Small intestine (tissue), 7 donors: ENCODE results near the gene CHIT1. TPM values are rescaled to one million over a fixed set of nuclear protein-coding genes. Genes with fewer than 3 reads are reported as not detected.

Source experiments
- DNase-seq, 2 donors: peaks; one replicate each; pipeline versions ENCODE4 v3.0.0 to v3.0.0-alpha.2; 2013
- FAIRE-seq: peaks from 2 replicates; lab custom pipeline; 2012; peaks lifted over from hg19 to GRCh38; lab: Jason Lieb, UNC
- H3K27ac ChIP-seq, 3 donors: one replicate each; pipeline ENCODE4 v1.5.1; 2013; ENCODE audit warnings: low read length in 2 of 3, mild to moderate bottlenecking in 2 of 3, control low read depth in 1 of 3, inconsistent platforms in 1 of 3, low read depth in 1 of 3, moderate library complexity in 1 of 3
- H3K27me3 ChIP-seq, 3 donors: one replicate each; pipeline ENCODE4 v1.6.1; 2013; ENCODE audit warnings: low read length in 3 of 3, inconsistent platforms in 1 of 3; ENCODE audit not compliant: control insufficient read depth in 3 of 3, insufficient read depth in 3 of 3
- H3K36me3 ChIP-seq, 3 donors: one replicate each; pipeline ENCODE4 v1.6.1; 2013; ENCODE audit warnings: low read length in 3 of 3, inconsistent platforms in 1 of 3, low read depth in 1 of 3, mild to moderate bottlenecking in 1 of 3, moderate library complexity in 1 of 3; ENCODE audit not compliant: control insufficient read depth in 3 of 3, insufficient read depth in 2 of 3
- H3K4me1 ChIP-seq, 3 donors: one replicate each; pipeline ENCODE4 v1.6.1; 2013; ENCODE audit warnings: low read length in 2 of 3, inconsistent platforms in 1 of 3, low read depth in 1 of 3, mild to moderate bottlenecking in 1 of 3, moderate library complexity in 1 of 3; ENCODE audit not compliant: control insufficient read depth in 3 of 3, insufficient read depth in 2 of 3
- H3K4me3 ChIP-seq, 3 donors: one replicate each; pipeline ENCODE4 v1.5.1; 2013; ENCODE audit warnings: low read length in 3 of 3, control low read depth in 1 of 3, inconsistent platforms in 1 of 3, low read depth in 1 of 3, mild to moderate bottlenecking in 1 of 3, moderate library complexity in 1 of 3
- H3K9me3 ChIP-seq, 2 donors: one replicate each; pipeline ENCODE4 v1.6.1; 2013; ENCODE audit warnings: low read depth in 1 of 2, low read length in 1 of 2; ENCODE audit not compliant: control insufficient read depth in 2 of 2, insufficient read depth in 1 of 2
- WGBS, 3 donors: extraction: QIAGEN DNeasy Blood & Tissue Kit; methylation state at CpG; one replicate each; pipeline ENCODE4 v1.1.7; 2013; 5-methylcytosine and 5-hydroxymethylcytosine counted together
- polyA plus RNA-seq, 4 donors: library from polyadenylated mRNA; stranded (reverse) in 3 of 4; unstranded in 1 of 4; fragments of 200-250 nt in 3 of 4; fragments of 120-200 nt in 1 of 4; gene quantifications; one replicate each; pipeline versions ENCODE4 v1.2.1 to v1.2.3, GENCODE V29; 2013
- donor health status: healthy with polysubstance abuse.
- donor health status: control.
- donor health status: control.
- donor health status: Bipolar disorder and iron deficiency.
- donor health status: healthy.

The CHIT1 gene
- polyA plus RNA-seq, 4 donors = 0.07 to 0.43 TPM; not detected in 2

GRCh38 chr1:203217139-203217655, 12.3 kb downstream of the CHIT1 start:
- Histone ChIP-seq H3K27ac (no peak overlapping the region), H3K4me3 (no peak overlapping the region), H3K9me3 (no peaks in the 10 kb centered on the region), H3K36me3 (no peaks in the 10 kb centered on the region), H3K4me1 (no peaks in the 10 kb centered on the region), H3K27me3 (peaks cover 0 to 6% (median 2%) of the 10 kb centered on the region in 3 donors)
- WGBS, 3 donors = 26 to 38% (median 34%) methylated on average over 6 of the region's 6 CpGs
- FAIRE-seq (no peak), DNase-seq (peak in 1 of 2 donors; percentile 51)

- no peaks in the 10 kb centered on the region for H3K4me1 ChIP-seq
- WGBS, 3 donors = 35 to 37% (median 35%) methylated on average over 19 of the region's 19 CpGs
- no peaks in the 10 kb centered on the region for H3K9me3 ChIP-seq
- no peaks in the 10 kb centered on the region for H3K36me3 ChIP-seq
- FAIRE-seq (no peak), DNase-seq (peak; percentile 61 to 80)
- no peak overlapping the region for H3K27ac ChIP-seq
- H3K4me3 ChIP-seq = no peak overlapping the region
- H3K27me3 ChIP-seq = peaks cover 0 to 6% (median 2%) of the 10 kb centered on the region in 3 donors
These were observed 13.0 kb downstream of the CHIT1 start for GRCh38 chr1:203216274-203217138.

- DNase-seq = no peak
- no peak for FAIRE-seq
- no peaks in the 10 kb centered on the region for H3K9me3 ChIP-seq
- H3K36me3 ChIP-seq = no peaks in the 10 kb centered on the region
- 54 to 66% (median 56%) methylated on average over 9 of the region's 9 CpGs for WGBS, 3 donors
- no peaks in the 10 kb centered on the region for H3K4me1 ChIP-seq
- H3K4me3 ChIP-seq = no peak overlapping the region
- H3K27me3 ChIP-seq = peaks cover 0 to 6% (median 2%) of the 10 kb centered on the region in 3 donors
- H3K27ac ChIP-seq = no peak overlapping the region
These were observed 13.9 kb downstream of the CHIT1 start for GRCh38 chr1:203215573-203215972.

- no peak overlapping the region for H3K27ac ChIP-seq
- H3K36me3 ChIP-seq = no peaks in the 10 kb centered on the region
- H3K9me3 ChIP-seq = no peaks in the 10 kb centered on the region
- no peaks in the 10 kb centered on the region for H3K4me1 ChIP-seq
- 64 to 79% (median 71%) methylated on average over 7 of the region's 7 CpGs for WGBS, 3 donors
- DNase-seq = no peak
- no peak overlapping the region for H3K4me3 ChIP-seq
- FAIRE-seq = no peak
- peaks cover 0 to 6% (median 2%) of the 10 kb centered on the region in 3 donors for H3K27me3 ChIP-seq
These were observed 14.6 kb downstream of the CHIT1 start for GRCh38 chr1:203214871-203215270.

- no peak for FAIRE-seq
- 68 to 84% (median 78%) methylated on average over 6 of the region's 6 CpGs for WGBS, 3 donors
These were observed 16.3 kb downstream of the CHIT1 start for GRCh38 chr1:203213126-203213525.

GRCh38 chr1:203211812-203212211, 17.7 kb downstream of the CHIT1 start:
- Histone ChIP-seq H3K9me3 (no peaks in the 10 kb centered on the region), H3K36me3 (no peaks in the 10 kb centered on the region), H3K4me1 (no peaks in the 10 kb centered on the region), H3K4me3 (no peak overlapping the region), H3K27ac (no peak overlapping the region), H3K27me3 (peaks cover 0 to 6% (median 0%) of the 10 kb centered on the region in 3 donors)
- DNase-seq (no peak), FAIRE-seq (no peak)
- 89 to 94% (median 93%) methylated on average over 3 of the region's 3 CpGs for WGBS, 3 donors

More at GRCh38 chr1:203213126-203213525, 16.3 kb downstream of the CHIT1 start:
- no peaks in the 10 kb centered on the region for H3K36me3 ChIP-seq
- no peaks in the 10 kb centered on the region for H3K9me3 ChIP-seq
- H3K4me1 ChIP-seq = no peaks in the 10 kb centered on the region
- no peak overlapping the region for H3K27ac ChIP-seq
- peaks cover 0 to 6% (median 2%) of the 10 kb centered on the region in 3 donors for H3K27me3 ChIP-seq
- no peak for DNase-seq
- no peak overlapping the region for H3K4me3 ChIP-seq

- no peak for FAIRE-seq
- Histone ChIP-seq H3K4me3 (no peak overlapping the region), H3K4me1 (no peaks in the 10 kb centered on the region)
These were observed 18.5 kb downstream of the CHIT1 start for GRCh38 chr1:203210988-203211387.

GRCh38 chr1:203210350-203210749, 19.1 kb downstream of the CHIT1 start:
- no peaks in the 10 kb centered on the region for H3K9me3 ChIP-seq
- no peaks in the 10 kb centered on the region for H3K36me3 ChIP-seq
- no peaks in the 10 kb centered on the region for H3K4me1 ChIP-seq
- FAIRE-seq (no peak), DNase-seq (no peak)
- H3K4me3 ChIP-seq = no peak overlapping the region
- no peak overlapping the region for H3K27ac ChIP-seq
- H3K27me3 ChIP-seq = no peaks in the 10 kb centered on the region

More at GRCh38 chr1:203210988-203211387, 18.5 kb downstream of the CHIT1 start:
- no peaks in the 10 kb centered on the region for H3K9me3 ChIP-seq
- no peak overlapping the region for H3K27ac ChIP-seq
- no peaks in the 10 kb centered on the region for H3K27me3 ChIP-seq
- H3K36me3 ChIP-seq = no peaks in the 10 kb centered on the region
- DNase-seq = no peak
